Measurements from ENCODE around the gene NR1I2. TPM values are rescaled to one million over a fixed set of nuclear protein-coding genes. Genes with fewer than 3 reads are reported as not detected.

Gene NR1I2
- total and polyA plus RNA-seq, 9 of the 15 experiments (the other 6 are each of a cell fraction or from before 2014, with no cell fraction given), result not detected

DNA sequence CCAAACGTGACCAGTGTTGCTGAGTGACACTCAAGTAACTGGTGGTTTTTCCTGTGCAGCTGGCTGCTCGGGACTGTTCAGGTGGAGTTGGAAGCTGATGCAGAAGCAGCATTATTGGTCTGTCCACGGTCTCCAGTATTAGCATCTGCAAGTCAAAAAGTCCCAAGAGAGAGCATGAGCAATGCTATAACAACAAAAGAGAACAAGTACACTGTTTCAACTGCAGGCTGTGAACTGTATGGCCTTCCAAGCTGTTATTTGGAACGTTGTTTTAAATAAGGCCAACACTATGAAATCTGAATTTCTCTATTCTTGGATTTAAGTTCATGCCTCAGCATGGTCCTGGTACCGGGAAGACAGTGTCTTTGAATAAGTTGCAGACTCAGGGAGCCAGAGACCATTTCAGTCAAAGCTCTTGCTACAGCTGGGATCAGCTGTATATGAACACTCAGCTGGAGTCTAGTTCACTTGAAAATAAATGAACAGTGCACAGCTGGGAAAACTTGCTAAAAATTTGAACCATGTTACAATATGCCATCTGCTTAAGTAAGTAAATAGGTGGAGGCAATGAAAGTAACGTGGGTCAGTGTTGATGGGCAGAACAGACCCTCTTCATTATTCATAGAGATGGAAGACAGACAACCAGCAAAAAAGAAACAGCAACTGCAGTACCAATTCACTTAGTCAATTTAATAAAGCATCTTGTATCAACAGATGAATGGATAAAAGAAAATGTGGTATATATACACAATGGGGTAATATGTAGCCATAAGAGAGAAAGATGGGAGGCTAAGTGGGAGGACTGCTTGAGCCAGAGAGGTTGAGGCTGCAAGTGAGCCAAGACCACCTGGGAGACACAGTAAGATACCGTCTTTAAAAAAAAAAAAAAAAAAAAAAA lies 45.1 kb downstream of the NR1I2 start:
- no peak for ATAC-seq
- Histone ChIP-seq H3K27ac (ENCODE audit: extremely low read depth, low read depth, low read length) (no peak overlapping the region), H3K9me1 (ENCODE audit: control insufficient read depth, insufficient read depth, low read length) (no peaks in the 10 kb centered on the region), H3K4me1 (replicated peaks in 1 of 2; ENCODE audit: control insufficient read depth in 2 of 2, insufficient read depth in 2 of 2, low read length in 2 of 2) (no peaks in the 10 kb centered on the region), H2AFZ (ENCODE audit: low read depth, low read length) (no peak overlapping the region), H3K4me3 (no peak overlapping the region), H3K9me3 (replicated peaks; ENCODE audit: control insufficient read depth, insufficient read depth, low read depth, low read length) (no peaks in the 10 kb centered on the region), H3K4me2 (ENCODE audit: insufficient read depth, low read length) (no peak overlapping the region), H3K27me3 (ENCODE audit: control insufficient read depth in 2 of 2, insufficient read depth in 2 of 2, low read length in 2 of 2) (no peaks in the 10 kb centered on the region), H3K36me3 (ENCODE audit: control insufficient read depth, insufficient read depth, low read length) (no peaks in the 10 kb centered on the region), H4K20me1 (replicated peaks; ENCODE audit: control insufficient read depth, insufficient read depth, low read length) (no peaks in the 10 kb centered on the region), H3K79me2 (ENCODE audit: control insufficient read depth, insufficient read depth, low read length) (no peaks in the 10 kb centered on the region), H3K9ac (ENCODE audit: insufficient read depth in 1 of 2, low read depth in 2 of 2, low read length in 2 of 2) (no peak overlapping the region)
- 81% methylated on average over 6 of the region's 7 CpGs for WGBS (ENCODE audit: insufficient coverage, low coverage, missing lambda C conversion rate)
- in situ Hi-C loops (cut with MboI) (no loop called here), intact Hi-C loops (cut with micrococcal nuclease) (loop anchor here (10.0 kb wide), 1 partner anchor 358 kb away; no protein-coding TSS in a partner anchor)
- BruUV-seq (replicated peaks), result no TSS peak
- ChIA-PET CTCF (ENCODE audit: low intra/inter-chr PET ratio) (no interaction called here), POLR2A (no interaction called here)
- DNase-seq (ENCODE audit: extremely low read depth in 1 of 4, low spot score in 3 of 4), result no peak
- TF ChIP-seq ETV6 (IDR thresholded peaks at IDR 0.05; ENCODE audit: borderline replicate concordance in 1 of 2, low read depth in 2 of 2, low read length in 1 of 2) (no peak), ETV6 (CRISPR knock-in tag; IDR thresholded peaks at IDR 0.05; ENCODE audit: borderline replicate concordance) (no peak), ZNF174 (CRISPR knock-in tag; IDR thresholded peaks at IDR 0.05) (no peak), GTF2A2 (tag; IDR thresholded peaks at IDR 0.05) (no peak), GABPB1 (CRISPR knock-in tag; IDR thresholded peaks at IDR 0.05) (no peak), MTF1 (CRISPR knock-in tag; IDR thresholded peaks at IDR 0.05; ENCODE audit: borderline replicate concordance) (no peak), TEAD2 (tag; IDR thresholded peaks at IDR 0.05) (no peak)
- TF ChIP-seq, protein P1, sequence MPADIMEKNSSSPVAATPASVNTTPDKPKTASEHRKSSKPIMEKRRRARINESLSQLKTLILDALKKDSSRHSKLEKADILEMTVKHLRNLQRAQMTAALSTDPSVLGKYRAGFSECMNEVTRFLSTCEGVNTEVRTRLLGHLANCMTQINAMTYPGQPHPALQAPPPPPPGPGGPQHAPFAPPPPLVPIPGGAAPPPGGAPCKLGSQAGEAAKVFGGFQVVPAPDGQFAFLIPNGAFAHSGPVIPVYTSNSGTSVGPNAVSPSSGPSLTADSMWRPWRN (IDR thresholded peaks at IDR 0.05; ENCODE audit: low read depth), result no peak
- TF ChIP-seq, protein P2, sequence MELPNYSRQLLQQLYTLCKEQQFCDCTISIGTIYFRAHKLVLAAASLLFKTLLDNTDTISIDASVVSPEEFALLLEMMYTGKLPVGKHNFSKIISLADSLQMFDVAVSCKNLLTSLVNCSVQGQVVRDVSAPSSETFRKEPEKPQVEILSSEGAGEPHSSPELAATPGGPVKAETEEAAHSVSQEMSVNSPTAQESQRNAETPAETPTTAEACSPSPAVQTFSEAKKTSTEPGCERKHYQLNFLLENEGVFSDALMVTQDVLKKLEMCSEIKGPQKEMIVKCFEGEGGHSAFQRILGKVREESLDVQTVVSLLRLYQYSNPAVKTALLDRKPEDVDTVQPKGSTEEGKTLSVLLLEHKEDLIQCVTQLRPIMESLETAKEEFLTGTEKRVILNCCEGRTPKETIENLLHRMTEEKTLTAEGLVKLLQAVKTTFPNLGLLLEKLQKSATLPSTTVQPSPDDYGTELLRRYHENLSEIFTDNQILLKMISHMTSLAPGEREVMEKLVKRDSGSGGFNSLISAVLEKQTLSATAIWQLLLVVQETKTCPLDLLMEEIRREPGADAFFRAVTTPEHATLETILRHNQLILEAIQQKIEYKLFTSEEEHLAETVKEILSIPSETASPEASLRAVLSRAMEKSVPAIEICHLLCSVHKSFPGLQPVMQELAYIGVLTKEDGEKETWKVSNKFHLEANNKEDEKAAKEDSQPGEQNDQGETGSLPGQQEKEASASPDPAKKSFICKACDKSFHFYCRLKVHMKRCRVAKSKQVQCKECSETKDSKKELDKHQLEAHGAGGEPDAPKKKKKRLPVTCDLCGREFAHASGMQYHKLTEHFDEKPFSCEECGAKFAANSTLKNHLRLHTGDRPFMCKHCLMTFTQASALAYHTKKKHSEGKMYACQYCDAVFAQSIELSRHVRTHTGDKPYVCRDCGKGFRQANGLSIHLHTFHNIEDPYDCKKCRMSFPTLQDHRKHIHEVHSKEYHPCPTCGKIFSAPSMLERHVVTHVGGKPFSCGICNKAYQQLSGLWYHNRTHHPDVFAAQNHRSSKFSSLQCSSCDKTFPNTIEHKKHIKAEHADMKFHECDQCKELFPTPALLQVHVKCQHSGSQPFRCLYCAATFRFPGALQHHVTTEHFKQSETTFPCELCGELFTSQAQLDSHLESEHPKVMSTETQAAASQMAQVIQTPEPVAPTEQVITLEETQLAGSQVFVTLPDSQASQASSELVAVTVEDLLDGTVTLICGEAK (IDR thresholded peaks at IDR 0.05), result no peak
- TF ChIP-seq, protein P2 (CRISPR knock-in tag; IDR thresholded peaks at IDR 0.05), result no peak
- TF ChIP-seq, protein P3, sequence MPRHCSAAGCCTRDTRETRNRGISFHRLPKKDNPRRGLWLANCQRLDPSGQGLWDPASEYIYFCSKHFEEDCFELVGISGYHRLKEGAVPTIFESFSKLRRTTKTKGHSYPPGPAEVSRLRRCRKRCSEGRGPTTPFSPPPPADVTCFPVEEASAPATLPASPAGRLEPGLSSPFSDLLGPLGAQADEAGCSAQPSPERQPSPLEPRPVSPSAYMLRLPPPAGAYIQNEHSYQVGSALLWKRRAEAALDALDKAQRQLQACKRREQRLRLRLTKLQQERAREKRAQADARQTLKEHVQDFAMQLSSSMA (CRISPR knock-in tag; IDR thresholded peaks at IDR 0.05), result no peak
- FAIRE-seq, result no peak

Measured in K562 (cell line).